Measurements from ENCODE around the gene EFCAB6.

EFCAB6 gene

DNA sequence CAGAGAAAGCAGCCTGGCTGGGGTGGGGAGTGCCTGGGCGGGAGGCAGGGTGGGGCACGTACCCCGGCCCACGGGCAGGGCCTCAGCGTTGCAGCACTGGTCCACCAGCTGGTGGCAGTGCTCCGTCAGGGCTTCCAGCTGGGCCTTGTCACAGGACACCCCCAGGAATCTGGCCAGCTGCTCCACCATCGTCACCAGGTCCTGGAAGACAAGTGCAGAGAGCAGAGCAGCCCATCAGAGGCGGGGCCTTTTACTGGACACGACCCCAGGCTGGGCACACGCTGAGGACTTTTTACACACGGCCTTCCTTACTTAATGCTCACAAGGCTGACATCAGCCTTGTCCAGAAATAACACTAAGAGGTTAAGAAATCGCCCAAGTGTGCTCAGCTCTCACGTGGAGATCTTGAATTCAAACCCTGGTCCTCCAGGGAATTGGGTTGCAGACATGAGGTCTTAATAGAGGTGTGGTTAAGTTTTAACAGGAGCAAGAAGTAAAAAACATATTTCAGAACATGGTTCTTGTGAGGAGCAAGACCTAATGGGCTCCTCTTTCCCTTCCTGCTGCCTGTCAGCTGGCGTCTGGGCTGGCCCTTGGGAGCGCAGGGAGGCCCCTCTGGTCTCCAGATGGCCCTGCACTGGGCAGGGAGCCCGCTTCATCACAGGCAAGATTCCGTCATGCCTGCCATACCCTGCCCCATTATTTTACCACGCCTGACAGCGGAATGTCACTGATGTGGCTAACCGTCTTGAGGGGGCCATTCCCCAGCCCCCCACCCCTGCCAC, 17.1 kb upstream of the EFCAB6 start:
- peak; percentile 14 for DNase-seq

- no peak for DNase-seq
These were observed 16.6 kb upstream of the EFCAB6 start for GRCh38 chr22:43828725-43828997.

DNA sequence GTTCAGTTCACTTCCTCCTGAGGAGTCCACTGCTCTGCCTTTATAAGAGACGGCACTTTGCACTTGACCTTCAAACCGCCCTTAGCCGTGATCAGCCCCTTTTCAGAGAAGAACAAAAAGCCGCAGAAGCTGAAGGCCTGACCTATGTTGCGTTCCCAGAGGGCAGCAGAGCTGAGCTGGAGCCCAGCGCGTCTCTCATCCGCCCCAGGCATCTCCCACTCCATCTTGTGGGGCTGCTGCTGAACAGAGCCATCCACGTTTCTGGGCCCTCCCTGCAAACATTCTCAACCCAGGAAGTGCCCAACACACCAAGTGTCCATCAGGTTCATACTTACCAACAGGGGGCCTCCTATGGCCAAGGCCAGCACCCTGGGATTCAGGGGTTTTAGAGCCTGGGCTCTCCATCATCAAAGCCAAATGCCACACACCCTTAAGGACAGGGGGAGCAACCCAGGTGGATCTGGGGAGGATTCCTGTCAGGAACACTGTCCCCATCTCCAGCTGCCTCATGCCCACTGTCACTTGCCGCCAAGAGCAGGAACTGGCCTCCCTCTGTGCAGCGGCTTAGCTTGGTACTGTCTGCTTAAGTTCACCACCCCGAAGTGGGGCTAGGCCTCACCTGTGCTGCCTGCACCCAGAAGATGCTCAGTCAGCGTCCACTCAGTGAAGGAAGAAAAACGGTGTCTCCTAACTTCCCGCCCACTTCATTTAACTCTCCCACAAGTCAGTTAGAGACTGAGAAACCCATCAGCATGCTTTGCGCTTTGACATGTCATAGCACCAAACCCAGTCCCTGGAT, 16.0 kb upstream of the EFCAB6 start:
- no peak for DNase-seq

- no peak for DNase-seq
These were observed 15.1 kb upstream of the EFCAB6 start for GRCh38 chr22:43827003-43827735.

DNA sequence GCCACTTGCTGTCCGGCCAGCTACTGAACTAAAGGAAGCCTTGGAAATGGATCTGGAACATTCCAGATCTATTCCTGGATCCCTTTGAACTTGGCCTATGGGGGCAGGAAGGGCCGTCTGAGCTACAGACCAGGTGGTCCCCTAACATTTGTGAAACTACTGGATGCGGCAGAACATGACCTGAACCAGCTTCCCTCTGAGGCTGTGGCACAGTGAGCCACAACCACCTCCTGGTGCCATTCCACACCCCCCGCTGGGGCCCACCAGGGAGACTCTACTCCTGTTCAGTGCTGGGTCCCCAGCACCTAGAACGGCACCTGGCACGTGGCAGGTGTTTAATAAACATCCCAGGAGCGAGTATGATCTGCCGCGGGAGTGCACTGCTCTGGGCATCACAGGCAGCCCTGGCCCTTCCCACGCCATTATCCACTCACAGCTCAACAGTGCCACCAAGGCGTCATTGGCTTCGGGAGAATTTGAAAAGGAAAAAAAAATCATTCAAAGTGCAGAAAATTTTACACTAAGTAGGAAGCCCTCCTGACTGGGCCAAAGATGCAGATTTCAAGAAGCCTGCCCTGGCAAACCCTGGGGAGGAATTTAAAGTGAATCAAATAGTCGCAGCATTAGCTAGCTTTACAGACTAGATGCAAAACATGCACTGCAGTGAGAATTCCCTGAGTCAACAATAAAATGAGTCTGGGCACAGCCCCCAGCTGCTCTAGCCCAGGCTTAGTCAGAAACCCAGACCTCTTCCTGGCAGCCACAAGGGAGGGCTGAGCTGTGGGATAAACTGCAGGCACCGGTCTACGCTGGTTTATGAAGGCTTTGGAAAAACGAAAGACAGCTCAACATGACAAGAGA, 14.3 kb upstream of the EFCAB6 start:
- peak; percentile 72 for DNase-seq

- no peak for DNase-seq
These were observed 13.5 kb upstream of the EFCAB6 start for GRCh38 chr22:43825651-43826050.

GRCh38 chr22:43824724-43825420, 12.8 kb upstream of the EFCAB6 start:
- DNase-seq, result no peak

DNA sequence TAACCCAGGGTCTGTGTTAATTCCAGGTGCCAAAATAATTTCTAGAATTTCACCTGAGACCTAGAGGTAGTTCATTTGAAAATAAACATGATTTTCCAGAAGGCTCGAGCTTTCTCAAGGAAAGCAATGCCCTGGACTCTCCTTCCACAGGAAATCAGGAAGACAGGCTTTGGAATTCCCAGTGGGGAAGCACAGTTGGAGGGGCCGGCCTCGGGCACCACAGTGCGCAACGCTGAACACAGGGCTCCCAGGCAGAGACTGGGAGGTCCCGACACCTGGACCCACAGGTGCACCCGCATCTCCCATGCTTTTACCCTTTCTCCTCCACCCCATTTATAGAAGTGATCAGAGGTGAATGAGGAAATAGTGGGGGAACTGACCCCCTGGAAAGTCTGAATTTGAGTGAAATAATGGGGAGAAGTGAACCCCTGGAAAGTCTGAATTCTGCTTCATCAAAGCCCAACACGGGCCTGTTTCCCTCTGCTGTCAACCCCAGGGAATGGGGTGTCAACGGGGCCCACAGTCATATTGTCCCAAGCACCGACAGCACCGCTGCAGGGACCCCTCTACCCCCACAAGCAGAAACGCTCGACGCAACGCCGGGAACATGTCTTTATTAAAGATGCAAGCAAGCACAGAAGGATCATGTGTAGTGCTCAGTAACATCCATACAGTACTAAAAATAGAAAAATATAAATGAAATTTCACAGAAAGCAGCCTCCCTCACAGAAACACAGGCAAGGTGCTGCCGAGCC, 12.0 kb upstream of the EFCAB6 start:
- DNase-seq, result peak; percentile 32

DNA sequence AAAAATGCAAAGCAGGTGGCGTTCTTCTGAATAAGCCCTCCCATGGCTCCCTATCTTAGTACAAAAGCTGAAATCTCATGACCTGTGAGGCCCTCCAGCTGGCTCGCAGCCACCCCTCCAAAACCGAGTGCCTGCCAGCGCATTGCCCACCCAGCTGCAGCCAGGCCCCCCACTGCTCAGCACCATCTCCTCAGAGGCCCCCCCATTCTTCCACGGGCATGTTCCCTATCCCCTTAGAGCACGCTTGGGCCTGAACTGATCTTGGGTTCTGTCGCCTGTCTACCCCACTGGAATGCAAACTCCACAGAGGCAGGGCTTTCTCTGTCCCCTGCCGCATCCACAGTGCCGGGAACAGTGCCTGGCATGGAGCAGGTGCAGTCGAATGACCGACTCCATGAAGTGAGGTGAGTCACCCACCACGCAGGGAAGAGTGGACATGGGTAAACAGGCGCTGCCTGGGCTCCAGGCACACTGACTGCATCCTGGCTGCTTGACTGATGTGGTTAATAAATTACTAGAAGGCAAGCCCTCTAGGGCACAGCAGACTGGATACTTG, 11.3 kb upstream of the EFCAB6 start:
- DNase-seq, result peak; percentile 54

DNA sequence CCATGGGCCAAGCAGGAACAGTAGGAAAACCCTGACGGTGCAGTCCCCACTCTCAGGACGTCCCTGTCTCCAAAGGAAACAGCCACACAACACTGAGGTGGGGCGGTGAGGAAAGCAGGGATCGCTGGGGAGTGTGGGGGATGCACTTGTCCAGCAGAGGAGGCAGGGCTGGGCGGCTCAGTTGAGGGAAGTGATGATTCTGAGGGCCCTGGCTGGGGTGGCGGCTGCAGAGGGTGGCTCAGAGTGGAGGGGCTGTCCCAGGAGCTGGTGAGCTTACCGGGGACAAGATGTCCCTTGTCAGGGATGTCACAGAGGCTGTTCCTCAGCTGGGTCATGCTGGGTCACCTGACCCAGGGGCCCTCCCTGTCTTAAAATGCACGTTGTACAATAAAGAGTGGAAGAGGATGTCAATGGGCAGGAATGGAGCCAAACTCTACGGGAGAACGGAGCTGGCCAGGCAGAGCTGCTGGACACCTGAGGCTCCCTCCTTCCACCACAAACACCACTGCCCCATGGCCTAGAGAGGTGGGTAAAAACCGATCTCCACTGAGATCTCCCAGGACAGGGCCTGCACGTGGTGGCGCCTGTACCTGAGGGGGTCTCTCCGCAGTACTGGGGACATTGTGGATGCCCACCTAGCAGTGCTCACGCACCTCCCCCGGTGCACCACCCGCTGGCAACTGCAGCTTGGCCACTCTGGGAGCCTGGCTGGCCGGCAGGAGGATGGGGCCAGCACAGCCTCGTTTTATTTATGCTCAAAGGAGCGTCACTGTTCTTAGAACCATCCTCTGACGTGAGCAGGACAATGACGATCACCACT, 9.7 kb upstream of the EFCAB6 start:
- no peak for DNase-seq

- DNase-seq, result peak; percentile 77
These were observed 8.7 kb upstream of the EFCAB6 start for GRCh38 chr22:43820651-43821305.

- DNase-seq, result no peak
These were observed 8.0 kb upstream of the EFCAB6 start for GRCh38 chr22:43819931-43820640.

GRCh38 chr22:43819421-43819921, 7.4 kb upstream of the EFCAB6 start:
- DNase-seq, result no peak

DNA sequence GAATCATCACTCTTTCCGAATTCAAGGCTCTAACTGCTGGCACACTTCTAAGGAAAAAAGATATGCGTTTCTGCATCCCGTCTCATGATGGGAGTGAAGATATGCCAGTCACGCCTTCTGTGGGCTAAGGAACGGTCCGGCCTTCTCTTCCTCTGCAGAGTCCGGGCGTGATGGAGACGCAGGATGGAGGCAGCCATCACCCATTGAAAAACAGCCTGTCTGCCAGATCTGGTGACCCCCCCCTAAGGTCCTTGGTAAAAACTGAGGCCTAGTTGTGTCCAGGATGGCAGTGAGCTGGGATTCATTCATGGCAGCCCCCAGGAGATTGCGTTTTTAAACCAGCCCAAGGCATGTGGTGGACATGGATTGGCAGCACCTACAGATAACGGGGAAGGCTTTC, 6.9 kb upstream of the EFCAB6 start:
- no peak for DNase-seq

- no peak for DNase-seq
These were observed 5.3 kb upstream of the EFCAB6 start for GRCh38 chr22:43817402-43817801.

DNA sequence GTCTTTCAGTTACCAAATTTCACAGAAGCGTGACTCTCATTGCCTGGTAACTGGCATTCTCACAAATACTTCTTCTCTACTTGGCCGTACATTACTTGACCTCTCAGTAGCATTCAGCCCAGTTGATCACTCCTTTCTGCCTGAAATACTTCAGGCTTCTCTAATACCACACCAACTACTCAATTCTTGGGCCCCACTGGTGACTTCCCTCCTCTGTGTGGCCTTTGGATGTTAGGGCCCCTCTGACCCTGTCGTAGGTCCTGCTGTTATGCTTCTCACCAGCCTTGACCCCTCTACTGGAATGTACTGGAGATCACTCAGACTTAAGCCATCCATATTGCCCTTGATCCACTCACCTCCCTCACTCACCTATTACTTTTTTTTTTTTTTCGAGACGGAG, 2.2 kb upstream of the EFCAB6 start:
- DNase-seq, result no peak

DNA sequence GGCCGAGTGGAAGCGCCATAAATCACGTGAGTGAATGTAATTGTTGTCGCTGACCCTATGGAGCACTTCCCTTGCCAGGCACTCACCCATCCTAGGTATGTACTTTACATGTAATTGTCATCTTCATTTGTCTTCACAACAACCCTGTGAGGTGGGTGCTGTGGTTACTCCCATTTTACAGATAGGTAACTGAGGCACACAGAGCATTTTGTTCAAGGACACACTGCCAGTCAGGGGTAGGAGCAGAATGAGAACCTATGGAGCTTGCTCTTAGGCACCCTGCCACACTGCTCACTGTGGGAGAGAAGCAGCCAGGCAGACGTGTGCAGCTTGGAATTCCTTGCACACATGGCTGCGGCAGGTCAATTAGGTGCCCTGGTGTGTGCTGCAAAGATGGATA, 785 bp upstream of the EFCAB6 start:
- peak; percentile 53 for DNase-seq

- DNase-seq, result peak; percentile 78
These were observed 342 bp downstream of the EFCAB6 start for GRCh38 chr22:43811777-43812148.

All from NCI-H69 (cell line).